SK-N-SH (cell line): Measurements from ENCODE around the gene RAD51B. TPM values are rescaled to one million over a fixed set of nuclear protein-coding genes. Genes with fewer than 3 reads are reported as not detected.

Source experiments
- CTCF ChIA-PET: fragments of 300-600, 350-600 bp; formaldehyde crosslinking; extraction: SDS; loops from one replicate; lab custom pipeline; 2021; lab: Yijun Ruan, JAX
- POLR2A ChIA-PET: fragments of 350-600 bp; sonication (Branson Sonifier 250); formaldehyde crosslinking; extraction: SDS; loops from one replicate; lab custom pipeline; 2020; ENCODE audit warnings: antibody characterized with exemption, inconsistent platforms; lab: Yijun Ruan, JAX
- DNase-seq: peaks from one replicate; pipeline ENCODE4 v3.0.0; 2012
- H2AFZ ChIP-seq: fragments of 200-600 bp; sonication (generic); 2 replicates; pipeline ENCODE4 v1.8.1; 2016; ENCODE audit warnings: antibody characterized with exemption, mild to moderate bottlenecking, low read depth
- H3F3A ChIP-seq: fragments of 200-600 bp; sonication (generic); replicated peaks from 2 replicates; pipeline ENCODE3; 2016; ENCODE audit warnings: antibody characterized with exemption, mild to moderate bottlenecking; ENCODE audit not compliant: insufficient read depth
- H3K27ac ChIP-seq, 2 experiments: fragments of 200-500 bp in 1 of 2; fragments of 200-600 bp in 1 of 2; sonication (Bioruptor generic) in 1 of 2; sonication (generic), shearing (Covaris generic) in 1 of 2; 2 replicates each; pipeline versions ENCODE4 v1.5.1 to v1.6.1; 2014 to 2016; ENCODE audit warnings: low read depth in 2 of 2, inconsistent platforms in 1 of 2, low read length in 1 of 2, mild to moderate bottlenecking in 1 of 2, mixed read lengths in 1 of 2
- H3K27me3 ChIP-seq: fragments of 200-600 bp; sonication (generic), shearing (Covaris generic); 2 replicates; pipeline ENCODE4 v1.6.1; 2016; ENCODE audit warnings: mixed run types; ENCODE audit not compliant: insufficient read depth
- H3K36me3 ChIP-seq, 2 experiments: fragments of 200-500 bp in 1 of 2; fragments of 200-600 bp in 1 of 2; sonication (Bioruptor generic) in 1 of 2; sonication (generic) in 1 of 2; replicated peaks in 1 of 2; 2 replicates each; pipeline versions ENCODE3 to v1.5.1; 2014 to 2016; ENCODE audit warnings: low read length in 1 of 2, mild to moderate bottlenecking in 1 of 2; ENCODE audit not compliant: insufficient read depth in 2 of 2, control insufficient read depth in 1 of 2
- H3K4me1 ChIP-seq, 2 experiments: fragments of 200-500 bp in 1 of 2; fragments of 200-600 bp in 1 of 2; sonication (Bioruptor generic) in 1 of 2; sonication (generic), shearing (Covaris generic) in 1 of 2; 2 replicates each; pipeline versions ENCODE4 v1.5.1 to v1.6.1; 2014 to 2016; ENCODE audit warnings: low read depth in 1 of 2, low read length in 1 of 2, mixed run types in 1 of 2; ENCODE audit not compliant: insufficient read depth in 2 of 2, control insufficient read depth in 1 of 2
- H3K4me2 ChIP-seq: fragments of 200-600 bp; sonication (generic), shearing (Covaris generic); 2 replicates; pipeline ENCODE4 v1.6.1; 2017; ENCODE audit warnings: mixed run types
- H3K4me3 ChIP-seq, 2 experiments: fragments of 200-500 bp in 1 of 2; fragments of 200-600 bp in 1 of 2; sonication (Bioruptor generic) in 1 of 2; sonication (generic), shearing (Covaris generic) in 1 of 2; 2 replicates each; pipeline versions ENCODE4 v1.5.1 to v1.8.1; 2014 to 2016; ENCODE audit warnings: low read depth in 2 of 2, inconsistent platforms in 1 of 2, low read length in 1 of 2, mild to moderate bottlenecking in 1 of 2, mixed read lengths in 1 of 2, moderate library complexity in 1 of 2
- H3K79me2 ChIP-seq: fragments of 200-600 bp; sonication (generic); 2 replicates; pipeline ENCODE4 v1.8.1; 2017; ENCODE audit warnings: mild to moderate bottlenecking; ENCODE audit not compliant: insufficient read depth
- H3K9ac ChIP-seq: fragments of 200-600 bp; sonication (generic); 2 replicates; pipeline ENCODE4 v1.6.1; 2017; ENCODE audit warnings: mixed run types
- H3K9me2 ChIP-seq: fragments of 200-600 bp; sonication (generic); 2 replicates; pipeline ENCODE4 v1.6.1; 2017; ENCODE audit warnings: mixed run types
- H3K9me3 ChIP-seq: fragments of 200-600 bp; sonication (generic); 2 replicates; pipeline ENCODE4 v1.6.1; 2017; ENCODE audit warnings: mixed run types, mild to moderate bottlenecking, moderate library complexity
- H4K20me1 ChIP-seq: fragments of 200-600 bp; sonication (generic); 2 replicates; pipeline ENCODE4 v1.6.1; 2017; ENCODE audit warnings: mild to moderate bottlenecking, mixed run types; ENCODE audit not compliant: insufficient read depth
- CHD2 ChIP-seq: fragments of 150-350 bp; IDR thresholded peaks from 2 replicates; pipeline ENCODE4 v1.6.1; 2018; ENCODE audit warnings: low read length; ENCODE audit not compliant: partially characterized antibody
- FOXM1 ChIP-seq: IDR thresholded peaks from 2 replicates; pipeline ENCODE4 v1.4.0; 2012; ENCODE audit warnings: low read depth, mild to moderate bottlenecking
- IRF3 ChIP-seq: fragments of 150-350 bp; IDR thresholded peaks from 2 replicates; pipeline ENCODE4 v1.6.1; 2016; ENCODE audit warnings: mild to moderate bottlenecking, low read depth, low read length
- NFIC ChIP-seq: IDR thresholded peaks from 2 replicates; pipeline ENCODE4 v1.4.0; 2012; ENCODE audit warnings: borderline replicate concordance
- RAD21 ChIP-seq: IDR thresholded peaks from 2 replicates; pipeline ENCODE4 v1.6.1; 2012; ENCODE audit warnings: mild to moderate bottlenecking, low read length
- RCOR1 ChIP-seq: fragments of 150-350 bp; IDR thresholded peaks from 2 replicates; pipeline ENCODE4 v1.6.1; 2017; ENCODE audit warnings: antibody characterized with exemption, low read length
- RXRA ChIP-seq: IDR thresholded peaks from 2 replicates; pipeline ENCODE4 v1.4.0; 2012; ENCODE audit warnings: low read depth, mild to moderate bottlenecking, borderline replicate concordance
- SMC3 ChIP-seq: IDR thresholded peaks from 2 replicates; pipeline ENCODE4 v1.6.1; 2012; ENCODE audit warnings: low read depth, low read length, improper control_type of control experiment
- TAF1 ChIP-seq: IDR thresholded peaks from 2 replicates; pipeline ENCODE4 v1.6.1; 2012; ENCODE audit warnings: low read depth, mild to moderate bottlenecking, low read length, moderate library complexity, borderline replicate concordance
- TCF12 ChIP-seq: IDR thresholded peaks from 2 replicates; pipeline ENCODE4 v1.4.0; 2012
- WGBS: methylation state at CpG from one replicate; pipeline ENCODE4 v1.1.6; 2017; ENCODE audit warnings: low lambda C conversion rate; 5-methylcytosine and 5-hydroxymethylcytosine counted together
- polyA plus RNA-seq, 3 experiments: library from polyadenylated mRNA; depleted of rRNA; stranded (reverse); fragments of >200 nt; gene quantifications; 2 replicates each; pipeline ENCODE4 v1.2.3, GENCODE V29; 2012
- TF ChIP-seq, protein P1 (sequence below): fragments of 200-600 bp; sonication (generic); IDR thresholded peaks from 2 replicates; pipeline ENCODE4 v1.6.1; 2017; ENCODE audit warnings: antibody characterized with exemption, mild to moderate bottlenecking, moderate library complexity
- TF ChIP-seq, protein P2 (sequence below): fragments of 150-350 bp; IDR thresholded peaks from 2 replicates; pipeline ENCODE4 v1.6.1; 2017; ENCODE audit warnings: antibody characterized with exemption, low read length, low read depth, borderline replicate concordance

Gene RAD51B
- polyA plus RNA-seq, 1 of the 3 experiments (the other 2 are of a cell fraction), result 6.0 TPM

GRCh38 chr14:68658943-68659931, 839.7 kb downstream of the RAD51B start (continued):
- TF ChIP-seq, protein P1, sequence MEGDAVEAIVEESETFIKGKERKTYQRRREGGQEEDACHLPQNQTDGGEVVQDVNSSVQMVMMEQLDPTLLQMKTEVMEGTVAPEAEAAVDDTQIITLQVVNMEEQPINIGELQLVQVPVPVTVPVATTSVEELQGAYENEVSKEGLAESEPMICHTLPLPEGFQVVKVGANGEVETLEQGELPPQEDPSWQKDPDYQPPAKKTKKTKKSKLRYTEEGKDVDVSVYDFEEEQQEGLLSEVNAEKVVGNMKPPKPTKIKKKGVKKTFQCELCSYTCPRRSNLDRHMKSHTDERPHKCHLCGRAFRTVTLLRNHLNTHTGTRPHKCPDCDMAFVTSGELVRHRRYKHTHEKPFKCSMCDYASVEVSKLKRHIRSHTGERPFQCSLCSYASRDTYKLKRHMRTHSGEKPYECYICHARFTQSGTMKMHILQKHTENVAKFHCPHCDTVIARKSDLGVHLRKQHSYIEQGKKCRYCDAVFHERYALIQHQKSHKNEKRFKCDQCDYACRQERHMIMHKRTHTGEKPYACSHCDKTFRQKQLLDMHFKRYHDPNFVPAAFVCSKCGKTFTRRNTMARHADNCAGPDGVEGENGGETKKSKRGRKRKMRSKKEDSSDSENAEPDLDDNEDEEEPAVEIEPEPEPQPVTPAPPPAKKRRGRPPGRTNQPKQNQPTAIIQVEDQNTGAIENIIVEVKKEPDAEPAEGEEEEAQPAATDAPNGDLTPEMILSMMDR, result no peak
- TF ChIP-seq RXRA, result no peak
- TF ChIP-seq, protein P2, sequence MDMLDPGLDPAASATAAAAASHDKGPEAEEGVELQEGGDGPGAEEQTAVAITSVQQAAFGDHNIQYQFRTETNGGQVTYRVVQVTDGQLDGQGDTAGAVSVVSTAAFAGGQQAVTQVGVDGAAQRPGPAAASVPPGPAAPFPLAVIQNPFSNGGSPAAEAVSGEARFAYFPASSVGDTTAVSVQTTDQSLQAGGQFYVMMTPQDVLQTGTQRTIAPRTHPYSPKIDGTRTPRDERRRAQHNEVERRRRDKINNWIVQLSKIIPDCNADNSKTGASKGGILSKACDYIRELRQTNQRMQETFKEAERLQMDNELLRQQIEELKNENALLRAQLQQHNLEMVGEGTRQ, result no peak
- no peak for TF ChIP-seq RAD21
- TF ChIP-seq FOXM1, result no peak
- TF ChIP-seq SMC3, result no peak
- TF ChIP-seq TAF1, result no peak
- TF ChIP-seq TCF12, result no peak
- TF ChIP-seq, all 33 proteins: peak for 0

DNA sequence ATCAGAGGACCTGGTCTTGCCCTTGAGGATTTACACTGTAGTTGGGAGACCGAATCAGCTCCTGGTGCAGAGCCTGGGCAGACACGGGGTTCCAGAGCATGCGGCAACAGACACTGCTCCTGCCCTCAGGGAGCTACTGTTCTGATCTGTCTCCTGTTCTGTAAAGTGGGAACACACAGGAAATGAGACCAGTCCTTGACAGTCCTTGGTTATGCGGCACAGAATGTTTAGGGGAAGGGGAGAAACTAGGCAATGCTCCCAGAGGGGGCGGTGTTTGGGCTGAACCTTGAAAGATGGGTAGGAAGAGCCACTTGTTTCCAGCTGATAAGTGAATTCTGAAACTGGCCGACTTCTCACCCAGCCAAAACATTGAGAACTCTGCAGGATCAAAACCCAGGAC, 840.9 kb downstream of the RAD51B start:
- Histone ChIP-seq H3K4me1 (peaks cover 11 to 16% of the 10 kb centered on the region in 2 experiments; a peak in 3 of 4 replicates), H3K9ac (no peak overlapping the region), H3K79me2 (no peaks in the 10 kb centered on the region), H3K36me3 (no peaks in the 10 kb centered on the region), H4K20me1 (no peaks in the 10 kb centered on the region), H2AFZ (no peak overlapping the region), H3F3A (peaks cover 8% of the 10 kb centered on the region), H3K4me2 (no peak overlapping the region), H3K27me3 (no peaks in the 10 kb centered on the region), H3K4me3 (no peak overlapping the region), H3K9me2 (no peaks in the 10 kb centered on the region), H3K27ac (no peak overlapping the region), H3K9me3 (no peaks in the 10 kb centered on the region)
- DNase-seq, result no peak
- WGBS, result 84% methylated on average over 6 of the region's 6 CpGs
- TF ChIP-seq NFIC, result no peak
- TF ChIP-seq IRF3, result no peak
- TF ChIP-seq CHD2, result no peak
- no peak for TF ChIP-seq RCOR1
- ChIA-PET POLR2A (interaction anchor here (0.6 kb wide), 1 partner anchor 28 kb away, joined by 3 read pairs; no protein-coding TSS in a partner anchor), CTCF (no interaction called here)
